Activated naive CD4-positive, alpha-beta T cell (primary cell): ENCODE results near the gene BTBD16.

ENCODE experiments used
- DNase-seq, 4 experiments: peaks; one replicate each; lab custom pipeline; 2025; lab: John Stamatoyannopoulos, UW

Gene BTBD16

GRCh38 chr10:122343135-122343800 is 72.2 kb downstream of the BTBD16 start:
- DNase-seq, result no peak

- DNase-seq, result no peak
These were observed 72.8 kb downstream of the BTBD16 start for GRCh38 chr10:122343936-122344335.

- no peak for DNase-seq
These were observed 73.7 kb downstream of the BTBD16 start for GRCh38 chr10:122344741-122345258.

GRCh38 chr10:122346326-122346950 is 75.3 kb downstream of the BTBD16 start:
- no peak for DNase-seq

- no peak for DNase-seq
These were observed 76.2 kb downstream of the BTBD16 start for GRCh38 chr10:122347170-122347841.

GRCh38 chr10:122348512-122348911 is 77.4 kb downstream of the BTBD16 start:
- no peak for DNase-seq

GRCh38 chr10:122348935-122349361 is 77.9 kb downstream of the BTBD16 start:
- DNase-seq, result no peak

- DNase-seq, result no peak
These were observed 78.8 kb downstream of the BTBD16 start for GRCh38 chr10:122349758-122350369.

- DNase-seq, result no peak
These were observed 79.8 kb downstream of the BTBD16 start for GRCh38 chr10:122350893-122351292.

- no peak for DNase-seq
These were observed 81.9 kb downstream of the BTBD16 start for GRCh38 chr10:122352817-122353525.

GRCh38 chr10:122354383-122354782 is 83.3 kb downstream of the BTBD16 start:
- no peak for DNase-seq

GRCh38 chr10:122357685-122358084 is 86.6 kb downstream of the BTBD16 start:
- DNase-seq, result no peak

GRCh38 chr10:122359621-122360020 is 88.5 kb downstream of the BTBD16 start:
- no peak for DNase-seq

GRCh38 chr10:122361046-122361445 is 90.0 kb downstream of the BTBD16 start:
- no peak for DNase-seq

- no peak for DNase-seq
These were observed 91.0 kb downstream of the BTBD16 start for GRCh38 chr10:122362031-122362592.

GRCh38 chr10:122362621-122363020 is 91.5 kb downstream of the BTBD16 start:
- no peak for DNase-seq

- DNase-seq, result no peak
These were observed 92.2 kb downstream of the BTBD16 start for GRCh38 chr10:122363311-122363710.

GRCh38 chr10:122363722-122364463 is 92.8 kb downstream of the BTBD16 start:
- DNase-seq, result no peak

- no peak for DNase-seq
These were observed 97.6 kb downstream of the BTBD16 start for GRCh38 chr10:122368502-122369254.

GRCh38 chr10:122373108-122373507 is 102.0 kb downstream of the BTBD16 start:
- no peak for DNase-seq
